ENCODE measurements around the gene CBFA2T3. TPM values are rescaled to one million over a fixed set of nuclear protein-coding genes. Genes with fewer than 3 reads are reported as not detected.

The CBFA2T3 gene
- polyA plus RNA-seq, 1 experiment = not detected

DNA sequence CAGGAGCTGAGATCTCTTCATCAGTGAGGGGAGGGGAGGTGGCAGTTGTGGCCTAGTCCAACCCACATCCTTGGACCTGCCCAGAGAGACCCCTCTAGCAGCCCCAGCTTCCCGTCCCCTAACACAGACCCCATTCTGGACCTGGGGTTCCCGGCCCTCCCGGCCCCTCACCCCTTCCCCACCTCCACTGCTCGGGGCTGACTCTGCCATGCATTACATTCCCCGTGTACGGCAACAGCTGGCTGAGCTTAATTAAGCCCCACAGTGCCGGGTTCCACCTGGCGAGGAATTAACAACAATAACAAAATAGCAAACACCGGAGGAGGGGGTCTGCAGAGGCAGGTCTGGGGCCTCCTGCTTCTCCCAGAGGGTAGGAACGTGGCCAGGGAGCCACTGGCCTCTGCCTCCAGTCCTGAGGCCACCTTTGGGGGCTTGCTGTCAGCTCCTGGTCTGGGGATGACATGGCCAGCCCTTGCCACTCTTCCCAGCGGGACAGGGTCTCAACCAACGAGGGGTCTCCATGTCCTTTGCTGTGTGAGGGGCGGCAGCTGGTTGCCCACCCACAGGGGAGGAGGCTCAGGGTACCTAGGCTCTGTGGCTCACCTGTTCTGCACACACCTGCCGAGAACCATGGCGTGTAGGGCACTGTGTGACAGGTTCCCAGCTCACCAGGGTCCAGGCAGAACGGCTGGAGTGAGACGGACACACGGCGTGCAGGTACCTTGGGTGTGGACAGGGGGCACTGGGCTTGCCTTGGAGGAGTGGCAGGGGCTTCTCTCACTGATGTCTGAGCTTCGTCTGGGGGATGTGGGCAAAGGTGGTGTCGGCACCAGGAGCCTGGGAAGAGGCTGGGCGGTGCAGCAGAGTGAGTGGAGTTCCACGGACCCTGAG lies 46.9 kb upstream of the CBFA2T3 start:
- peaks cover 8% of the 10 kb centered on the region for H3K9me3 ChIP-seq (ENCODE audit: control insufficient read depth, insufficient read depth, low read length)
- ChIA-PET CTCF (no interaction called here), POLR2A (no interaction called here)
- peaks cover 5% of the 10 kb centered on the region for H3K27me3 ChIP-seq (ENCODE audit: control insufficient read depth, insufficient read depth, low read length)
- TF ChIP-seq, protein P1, sequence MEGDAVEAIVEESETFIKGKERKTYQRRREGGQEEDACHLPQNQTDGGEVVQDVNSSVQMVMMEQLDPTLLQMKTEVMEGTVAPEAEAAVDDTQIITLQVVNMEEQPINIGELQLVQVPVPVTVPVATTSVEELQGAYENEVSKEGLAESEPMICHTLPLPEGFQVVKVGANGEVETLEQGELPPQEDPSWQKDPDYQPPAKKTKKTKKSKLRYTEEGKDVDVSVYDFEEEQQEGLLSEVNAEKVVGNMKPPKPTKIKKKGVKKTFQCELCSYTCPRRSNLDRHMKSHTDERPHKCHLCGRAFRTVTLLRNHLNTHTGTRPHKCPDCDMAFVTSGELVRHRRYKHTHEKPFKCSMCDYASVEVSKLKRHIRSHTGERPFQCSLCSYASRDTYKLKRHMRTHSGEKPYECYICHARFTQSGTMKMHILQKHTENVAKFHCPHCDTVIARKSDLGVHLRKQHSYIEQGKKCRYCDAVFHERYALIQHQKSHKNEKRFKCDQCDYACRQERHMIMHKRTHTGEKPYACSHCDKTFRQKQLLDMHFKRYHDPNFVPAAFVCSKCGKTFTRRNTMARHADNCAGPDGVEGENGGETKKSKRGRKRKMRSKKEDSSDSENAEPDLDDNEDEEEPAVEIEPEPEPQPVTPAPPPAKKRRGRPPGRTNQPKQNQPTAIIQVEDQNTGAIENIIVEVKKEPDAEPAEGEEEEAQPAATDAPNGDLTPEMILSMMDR (IDR thresholded peaks at IDR 0.05; ENCODE audit: low read depth, low read length) = no peak
- H3K27ac ChIP-seq (ENCODE audit: low read depth, low read length) = no peak overlapping the region
- no peak for DNase-seq (ENCODE audit: low read depth, low spot score)
- H3K4me3 ChIP-seq (ENCODE audit: low read depth, low read length) = no peak overlapping the region

DNA sequence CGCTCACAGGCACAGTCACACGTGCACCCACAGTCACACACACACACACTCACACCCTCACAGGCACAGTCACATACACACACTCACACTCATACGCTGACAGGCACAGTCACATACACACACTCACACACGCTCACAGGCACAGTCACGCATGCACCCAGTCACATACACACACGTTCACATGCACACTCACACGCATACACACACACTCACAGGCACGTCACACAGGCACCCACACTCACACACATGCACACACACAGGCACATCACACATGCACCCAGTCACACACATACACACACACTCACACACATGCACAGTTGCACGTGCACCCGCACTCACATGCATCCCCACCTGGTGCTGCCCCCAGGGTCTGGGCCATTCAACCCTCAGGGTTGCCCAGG lies 46.1 kb upstream of the CBFA2T3 start:
- POLR2A ChIA-PET = no interaction called here
- peaks cover 4% of the 10 kb centered on the region for H3K27me3 ChIP-seq (ENCODE audit: control insufficient read depth, insufficient read depth, low read length)
- no peak overlapping the region for H3K4me3 ChIP-seq (ENCODE audit: low read depth, low read length)
- no peak for DNase-seq (ENCODE audit: low read depth, low spot score)
- TF ChIP-seq, protein P1 (IDR thresholded peaks at IDR 0.05; ENCODE audit: low read depth, low read length) = no peak
- CTCF ChIA-PET = no interaction called here
- no peak overlapping the region for H3K27ac ChIP-seq (ENCODE audit: low read depth, low read length)
- peaks cover 8% of the 10 kb centered on the region for H3K9me3 ChIP-seq (ENCODE audit: control insufficient read depth, insufficient read depth, low read length)

DNA sequence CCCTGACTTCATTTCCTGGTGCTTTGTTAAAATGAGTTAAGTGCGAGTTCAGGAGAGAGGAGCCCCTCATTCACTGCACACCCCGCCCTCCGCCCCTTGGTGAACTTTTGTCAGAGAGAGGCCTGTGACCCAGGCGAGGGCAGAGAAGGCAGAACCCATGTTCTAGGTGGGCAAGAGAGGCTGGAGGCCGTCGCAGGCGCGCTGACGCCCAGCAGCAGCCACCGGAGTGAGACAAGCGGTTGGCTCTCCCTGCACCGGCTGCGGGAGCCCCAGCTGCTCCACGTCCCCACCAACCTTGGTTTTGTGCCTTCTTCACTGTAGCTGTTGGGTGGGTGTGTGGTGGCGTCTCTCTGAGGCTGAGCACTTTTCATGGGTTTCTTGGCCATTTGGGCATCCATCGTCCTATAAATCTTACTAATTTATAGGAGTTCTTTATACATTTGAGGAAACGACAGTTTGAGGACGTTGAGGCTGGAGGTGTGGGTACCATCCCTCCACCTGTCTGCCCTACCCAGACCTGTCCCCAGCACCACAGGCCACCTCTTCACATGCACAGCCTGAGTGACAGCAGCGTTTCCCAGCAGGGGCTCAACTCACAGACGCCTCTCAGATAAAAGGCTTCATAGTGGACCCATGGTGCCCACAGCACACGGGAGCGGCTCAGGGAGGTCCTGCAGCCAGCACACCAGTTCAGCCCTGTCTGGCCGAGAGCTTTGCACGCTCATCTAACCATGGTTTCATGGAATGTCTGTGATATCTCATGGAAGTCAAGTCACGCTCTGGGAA lies 45.2 kb upstream of the CBFA2T3 start:
- H3K27ac ChIP-seq (ENCODE audit: low read depth, low read length) = no peak overlapping the region
- CTCF ChIA-PET = no interaction called here
- no peak for DNase-seq (ENCODE audit: low read depth, low spot score)
- peaks cover 4% of the 10 kb centered on the region for H3K27me3 ChIP-seq (ENCODE audit: control insufficient read depth, insufficient read depth, low read length)
- H3K9me3 ChIP-seq (ENCODE audit: control insufficient read depth, insufficient read depth, low read length) = peaks cover 8% of the 10 kb centered on the region
- H3K4me3 ChIP-seq (ENCODE audit: low read depth, low read length) = no peak overlapping the region
- TF ChIP-seq, protein P1 (IDR thresholded peaks at IDR 0.05; ENCODE audit: low read depth, low read length) = no peak
- POLR2A ChIA-PET = no interaction called here

DNA sequence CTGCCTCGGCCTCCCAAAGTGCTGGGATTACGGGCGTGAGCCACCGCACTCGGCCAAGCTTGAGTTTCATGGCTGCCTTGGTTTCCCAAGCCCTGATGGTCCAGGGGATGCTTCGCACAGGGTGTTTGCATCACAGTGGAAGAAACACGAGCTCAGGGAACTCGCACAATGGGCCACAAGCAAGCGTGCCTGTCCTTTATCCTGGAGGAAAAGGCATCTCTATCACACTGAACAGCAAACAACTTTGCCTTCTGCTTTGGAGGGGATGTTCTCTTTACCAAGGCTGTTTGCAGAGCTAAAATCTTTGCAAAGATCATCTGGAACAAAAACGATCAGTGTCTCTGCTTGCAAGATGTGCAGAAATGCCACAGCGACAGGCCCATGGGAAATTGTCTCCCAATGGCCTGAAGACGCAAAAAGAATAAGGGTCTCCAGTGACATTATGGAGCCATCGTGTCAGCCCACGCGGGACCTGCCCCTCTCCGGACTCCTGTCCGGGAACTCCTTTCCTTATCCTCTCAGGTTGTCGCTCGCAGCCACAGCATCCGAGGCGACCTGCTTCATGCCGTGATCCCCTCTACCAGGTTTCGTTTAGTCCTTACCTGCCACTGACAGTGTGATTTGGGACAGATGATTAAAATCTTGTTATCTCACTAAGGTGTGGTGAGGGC lies 44.1 kb upstream of the CBFA2T3 start:
- peaks cover 4% of the 10 kb centered on the region for H3K27me3 ChIP-seq (ENCODE audit: control insufficient read depth, insufficient read depth, low read length)
- H3K27ac ChIP-seq (ENCODE audit: low read depth, low read length) = no peak overlapping the region
- H3K9me3 ChIP-seq (ENCODE audit: control insufficient read depth, insufficient read depth, low read length) = peaks cover 15% of the 10 kb centered on the region
- H3K4me3 ChIP-seq (ENCODE audit: low read depth, low read length) = no peak overlapping the region
- TF ChIP-seq, protein P1 (IDR thresholded peaks at IDR 0.05; ENCODE audit: low read depth, low read length) = no peak
- ChIA-PET POLR2A (no interaction called here), CTCF (no interaction called here)
- no peak for DNase-seq (ENCODE audit: low read depth, low spot score)

All from AG04450 (cell line).